ENCODE data around the gene ARHGAP26.
A peak's percentile ranks its signal among the peaks of the same experiment; 100 is the strongest.

The ARHGAP26 gene

DNA sequence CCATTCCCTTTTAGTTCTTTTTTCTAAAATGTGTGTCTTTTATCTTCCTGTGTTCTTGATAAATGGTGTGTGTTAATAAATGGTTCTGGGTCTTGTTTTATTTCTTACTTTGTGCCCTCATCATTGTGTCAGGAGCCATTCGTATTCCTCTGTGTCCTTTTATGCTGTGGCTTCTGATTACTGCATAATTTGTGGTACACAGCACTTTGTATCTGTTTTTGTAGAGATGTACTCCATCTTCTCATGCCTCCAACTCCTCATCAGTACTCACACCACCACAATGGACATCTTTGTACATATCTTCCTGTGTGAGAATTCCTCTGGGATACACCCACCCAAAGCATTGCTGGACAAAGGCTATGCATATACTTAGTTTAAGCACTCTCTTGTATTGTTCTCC, 247.4 kb downstream of the ARHGAP26 start:
- DNase-seq (ENCODE audit: low spot score) = no peak

DNA sequence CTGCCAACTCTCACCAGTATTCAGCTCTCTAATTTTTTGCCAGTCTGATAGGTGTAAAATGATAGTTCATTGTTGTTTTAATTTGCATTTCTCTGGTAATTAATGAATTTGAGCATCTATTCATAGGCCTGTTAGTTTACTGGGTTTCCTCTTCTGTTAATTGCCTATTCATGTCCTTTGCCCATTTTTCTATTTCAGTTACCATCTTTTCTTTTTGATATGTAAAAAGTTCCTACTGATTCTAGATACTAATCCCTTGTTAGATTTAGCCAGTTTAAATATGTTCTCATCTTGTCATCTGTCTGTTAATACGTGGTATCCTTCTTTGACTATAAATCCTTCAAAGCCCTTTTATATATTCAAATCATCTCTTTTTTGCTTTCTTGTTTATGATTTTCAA, 247.8 kb downstream of the ARHGAP26 start:
- DNase-seq (ENCODE audit: low spot score) = no peak

GRCh38 chr5:143019157-143019556, 249.0 kb downstream of the ARHGAP26 start:
- no peak for DNase-seq (ENCODE audit: low spot score)

DNA sequence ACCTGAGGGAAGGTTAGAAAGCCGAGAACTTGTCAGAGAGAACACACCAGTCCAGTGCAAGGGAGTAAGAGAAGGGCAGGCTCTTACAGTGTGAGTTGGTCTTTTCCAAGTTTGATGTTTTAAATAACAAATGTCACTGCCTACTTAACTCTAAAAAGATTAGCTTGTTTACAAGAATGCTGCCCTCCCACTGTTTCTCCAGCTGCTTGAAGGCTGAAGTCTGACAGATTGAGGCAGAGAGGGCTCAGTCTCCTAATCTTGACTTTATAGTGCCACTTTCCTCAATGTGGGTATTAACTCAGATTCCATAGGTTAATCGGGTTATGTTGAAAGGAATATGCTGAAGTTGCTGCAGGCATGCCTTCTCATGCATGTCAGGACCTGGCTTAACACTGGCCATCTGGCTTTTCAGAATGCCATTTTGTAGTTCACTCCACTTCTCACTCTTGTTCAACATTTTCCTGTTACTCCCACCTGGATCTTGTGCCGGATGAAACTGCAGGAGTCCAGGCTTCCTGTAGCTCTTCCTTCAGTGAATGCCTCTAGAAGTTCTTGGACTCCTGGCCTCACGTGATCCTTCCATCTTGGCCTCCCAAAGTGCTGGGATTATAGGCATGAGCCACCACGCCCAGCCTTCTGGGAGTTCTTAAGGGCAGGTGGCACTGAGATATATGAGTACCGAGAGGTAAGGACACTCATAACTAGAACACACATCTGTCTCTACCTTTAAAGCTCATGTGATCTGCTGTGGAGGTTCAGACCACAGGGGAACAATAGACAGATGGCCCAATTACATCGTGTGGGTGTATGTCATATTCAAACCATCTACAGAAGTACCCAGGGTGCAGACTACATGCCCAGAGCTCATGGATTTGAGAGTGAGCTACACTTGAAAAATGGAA, 249.7 kb downstream of the ARHGAP26 start:
- DNase-seq (ENCODE audit: low spot score) = no peak

DNA sequence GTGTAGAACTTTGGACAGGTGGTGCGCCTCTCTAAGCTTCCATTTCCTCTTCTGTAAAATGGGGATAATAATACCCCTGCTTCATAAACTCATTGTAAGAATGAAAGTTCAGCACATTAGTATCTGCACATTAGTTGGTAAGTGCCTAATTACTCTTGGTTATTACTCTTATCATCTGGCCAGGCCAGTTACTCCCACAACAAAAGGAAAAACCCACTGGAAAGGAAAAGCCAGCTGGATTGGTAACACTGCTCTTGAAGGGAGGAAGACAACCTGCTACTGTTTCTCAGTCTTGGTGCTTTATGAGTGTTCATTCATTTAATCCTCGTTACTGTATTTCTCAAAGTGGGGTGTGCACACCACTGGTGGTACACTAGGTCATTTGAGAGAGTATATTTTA, 251.4 kb downstream of the ARHGAP26 start:
- DNase-seq (ENCODE audit: low spot score) = no peak

GRCh38 chr5:143023411-143024096, 253.4 kb downstream of the ARHGAP26 start:
- DNase-seq (ENCODE audit: low spot score) = peak; percentile 17

DNA sequence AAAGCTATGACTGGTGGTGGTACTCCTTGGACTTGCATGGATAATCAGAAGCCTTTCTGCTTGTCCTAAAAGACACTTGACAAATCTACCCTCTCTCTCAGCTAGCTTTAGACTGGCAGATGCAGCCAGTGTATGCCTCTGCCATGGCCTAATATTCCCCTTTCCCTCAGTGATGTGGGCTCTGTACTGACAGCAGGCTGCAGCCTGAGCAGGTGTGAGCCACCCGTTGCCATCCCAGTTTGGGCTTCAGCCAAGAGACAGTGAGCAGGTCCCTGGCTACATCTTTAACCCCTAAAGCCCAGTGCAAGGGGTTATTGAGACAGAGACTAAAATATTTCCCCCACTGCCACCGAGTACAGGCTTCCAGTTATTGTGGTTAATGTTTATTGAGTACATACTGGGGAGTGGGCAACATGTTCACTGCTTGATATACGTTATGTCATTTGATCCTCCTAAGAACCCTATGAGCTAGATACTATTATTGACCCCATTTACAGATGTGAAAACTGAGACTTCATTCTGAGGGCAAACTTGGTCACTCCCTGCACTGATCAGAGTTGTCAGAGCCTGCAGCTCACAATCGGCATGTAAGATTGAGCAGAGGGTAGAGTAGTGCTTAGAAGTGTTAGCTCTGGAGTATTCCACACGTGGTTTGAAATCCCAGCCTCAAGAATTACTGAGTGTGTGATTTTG, 254.2 kb downstream of the ARHGAP26 start:
- DNase-seq (ENCODE audit: low spot score) = no peak

DNA sequence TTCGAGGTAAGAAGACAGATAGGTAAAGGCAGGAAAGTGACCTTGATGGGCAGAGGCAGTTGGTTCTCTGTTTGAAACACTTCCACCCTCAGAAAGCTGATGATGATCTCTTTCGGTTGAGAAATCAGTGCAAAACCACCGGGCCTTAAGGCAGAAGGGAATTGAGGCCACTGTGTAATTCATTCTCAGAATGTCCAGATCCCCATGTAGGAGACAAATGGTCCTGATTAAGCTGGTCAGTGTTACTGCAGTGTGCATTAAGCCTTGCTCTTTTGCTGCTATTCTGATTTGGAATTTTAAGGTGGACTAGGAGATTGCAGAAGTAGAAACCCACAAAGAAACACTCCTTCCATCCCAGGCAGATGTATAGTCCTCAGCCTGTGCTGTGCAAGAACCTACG, 255.2 kb downstream of the ARHGAP26 start:
- no peak for DNase-seq (ENCODE audit: low spot score)

- DNase-seq (ENCODE audit: low spot score) = no peak
Observed at GRCh38 chr5:143025971-143026370, 255.8 kb downstream of the ARHGAP26 start.

GRCh38 chr5:143026380-143026779, 256.2 kb downstream of the ARHGAP26 start:
- no peak for DNase-seq (ENCODE audit: low spot score)

DNA sequence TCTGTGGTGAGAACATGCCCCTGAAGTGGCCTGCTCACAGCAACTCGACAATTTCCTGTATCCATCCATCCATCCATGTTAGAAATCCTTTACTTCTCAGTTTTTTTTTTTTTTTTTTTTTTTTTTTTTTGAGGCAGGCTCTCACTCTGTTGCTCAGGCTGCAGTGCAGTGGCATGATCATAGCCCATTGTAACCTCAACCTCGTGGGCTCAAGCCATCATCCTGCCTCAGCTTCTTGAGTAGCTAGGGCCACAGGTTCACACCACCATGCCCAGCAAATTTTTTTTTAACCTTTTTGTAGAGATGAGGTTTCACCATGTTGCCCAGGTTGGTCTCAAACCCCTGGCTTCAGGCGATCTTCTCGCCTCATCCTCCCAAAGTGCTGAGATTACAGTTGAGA, 259.1 kb downstream of the ARHGAP26 start:
- no peak for DNase-seq (ENCODE audit: low spot score)

GRCh38 chr5:143030349-143030748, 260.2 kb downstream of the ARHGAP26 start:
- DNase-seq (ENCODE audit: low spot score) = peak; percentile 50

DNA sequence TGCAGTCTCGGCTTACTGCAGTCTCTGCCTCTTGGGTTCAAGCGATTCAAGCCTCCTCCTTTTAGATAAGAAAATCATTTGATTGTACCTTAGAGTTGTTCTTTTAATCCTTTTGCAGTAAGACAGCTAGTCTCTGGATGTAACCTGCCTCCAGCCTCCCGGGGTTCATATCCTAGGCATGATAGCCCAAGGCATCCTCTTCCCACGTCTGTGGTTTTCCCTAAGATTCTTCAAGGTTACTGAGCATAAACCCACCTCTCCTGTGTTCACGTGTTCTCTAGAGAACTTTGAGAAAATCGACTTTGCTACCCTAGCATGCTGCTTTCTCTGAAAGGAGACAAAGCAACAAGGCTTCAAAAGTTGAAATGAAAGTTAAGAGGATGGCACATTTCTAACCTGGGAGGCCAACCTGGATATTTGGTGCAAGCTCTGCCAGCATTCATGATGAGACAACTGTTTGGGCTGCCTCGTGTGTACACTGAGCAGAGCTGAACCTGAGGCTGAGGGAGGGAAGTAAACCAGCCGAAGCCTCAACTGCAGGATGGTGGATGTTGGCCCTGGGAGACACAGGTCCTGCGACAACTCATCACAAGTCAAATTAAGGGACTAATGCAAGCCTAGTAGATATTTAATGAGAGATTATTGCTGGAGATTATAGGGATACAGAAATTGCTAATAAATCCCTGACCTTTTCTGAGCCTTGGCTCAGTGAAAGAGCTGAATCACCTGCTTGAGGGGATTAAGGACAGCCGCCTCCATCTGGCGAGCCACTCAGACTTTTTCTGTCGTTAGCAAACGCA, 261.8 kb downstream of the ARHGAP26 start:
- DNase-seq (ENCODE audit: low spot score) = no peak

DNA sequence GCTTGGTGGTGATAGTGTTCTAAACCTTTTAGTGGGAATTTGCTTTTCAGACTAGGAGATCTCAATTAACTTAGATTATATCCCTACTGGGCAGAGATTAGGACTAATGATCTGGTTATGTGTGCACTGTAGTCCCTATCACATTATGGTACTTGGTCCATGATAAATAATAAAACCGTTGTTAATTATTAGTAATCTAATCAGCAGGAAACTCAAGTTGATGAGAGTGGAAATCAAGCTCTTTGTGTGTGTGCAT, 262.3 kb downstream of the ARHGAP26 start:
- DNase-seq (ENCODE audit: low spot score) = no peak

DNA sequence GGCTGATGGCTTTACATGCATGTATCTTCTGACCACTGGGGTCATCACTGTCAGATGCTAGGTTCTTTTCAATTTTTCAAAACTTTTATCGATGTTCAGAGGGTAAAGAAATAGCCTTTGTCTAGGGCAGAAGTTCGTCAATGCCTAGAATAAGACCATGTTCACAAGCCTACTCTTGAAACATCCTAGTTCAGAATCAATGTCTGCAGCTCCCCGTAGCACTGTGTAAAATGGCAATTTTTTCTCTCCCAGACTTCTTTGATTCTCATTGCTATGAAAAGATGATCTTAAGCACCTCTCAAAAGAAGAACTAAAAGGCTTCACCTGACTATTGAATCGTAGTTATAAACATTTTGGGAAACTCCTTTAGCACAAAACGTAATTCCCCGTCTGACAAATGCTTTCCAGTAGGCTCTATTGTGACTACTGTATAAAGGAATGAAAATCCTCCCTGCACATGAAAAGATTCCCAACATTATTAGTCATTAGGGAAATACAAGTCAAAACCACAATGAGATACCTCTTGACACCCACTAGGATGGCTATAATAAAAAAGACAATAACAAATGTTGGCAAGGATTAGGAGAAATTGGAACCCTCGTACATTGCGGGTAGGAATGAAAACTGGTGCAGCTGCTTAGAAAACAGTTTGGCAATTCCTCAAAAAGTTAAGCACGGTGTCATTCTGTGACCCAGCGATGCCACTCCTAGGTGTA, 263.5 kb downstream of the ARHGAP26 start:
- no peak for DNase-seq (ENCODE audit: low spot score)

DNA sequence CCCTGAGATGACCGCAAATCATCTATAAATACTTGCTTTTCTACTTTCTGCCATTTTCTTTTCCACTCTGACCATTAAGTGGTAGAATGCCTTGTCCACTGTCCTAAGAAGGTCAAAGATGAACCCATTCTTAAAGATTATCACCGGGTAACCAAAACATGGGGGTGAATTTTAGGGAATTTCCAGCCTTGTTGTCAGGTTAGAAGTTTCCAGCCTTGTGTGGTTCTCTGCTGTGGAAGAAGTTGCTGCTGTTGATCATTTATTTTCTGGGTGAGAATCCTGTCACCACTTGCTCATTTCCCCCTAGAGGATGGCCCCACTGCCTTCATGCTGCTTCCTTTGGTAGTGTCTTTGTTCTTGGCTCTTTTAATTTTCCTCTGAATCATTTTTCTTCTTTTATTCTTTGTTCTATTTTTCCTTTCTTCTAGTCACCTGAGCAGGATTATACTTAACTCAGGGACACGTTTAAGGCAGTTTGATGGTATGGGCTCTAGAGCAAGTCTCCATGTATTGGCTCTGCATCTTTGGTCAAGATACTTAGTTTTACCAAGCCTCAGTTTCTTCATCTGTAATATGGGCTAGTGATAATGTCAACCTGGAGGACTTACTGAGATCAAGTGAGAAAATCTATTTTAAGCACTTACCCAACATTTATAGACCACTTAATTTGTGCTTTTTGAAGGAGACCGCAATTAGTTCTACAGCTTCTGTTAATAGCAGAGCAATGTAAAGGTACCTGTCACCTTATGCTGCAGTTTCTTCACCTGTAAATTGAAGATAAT, 266.2 kb downstream of the ARHGAP26 start:
- DNase-seq (ENCODE audit: low spot score) = no peak

DNA sequence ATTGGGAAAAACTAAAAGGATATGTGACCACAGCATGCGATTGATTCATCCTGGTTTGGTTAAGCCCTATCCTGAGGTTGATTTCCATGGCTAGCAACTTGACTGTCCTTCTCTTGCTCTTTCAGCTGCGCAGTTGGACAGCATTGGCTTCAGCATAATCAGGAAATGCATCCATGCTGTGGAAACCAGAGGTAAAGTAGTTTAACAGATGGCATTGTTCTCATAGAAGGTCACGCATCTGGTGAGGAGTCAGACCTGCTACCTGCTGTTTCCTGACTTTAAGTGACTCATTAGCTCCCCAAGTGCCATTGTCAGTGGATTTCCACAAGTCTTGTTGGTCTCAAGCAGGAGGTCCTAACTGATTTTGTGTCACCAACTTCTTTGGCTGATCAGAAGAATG, 266.9 kb downstream of the ARHGAP26 start:
- no peak for DNase-seq (ENCODE audit: low spot score)

GRCh38 chr5:143037708-143038107, 267.5 kb downstream of the ARHGAP26 start:
- no peak for DNase-seq (ENCODE audit: low spot score)

GRCh38 chr5:143040622-143041021, 270.4 kb downstream of the ARHGAP26 start:
- no peak for DNase-seq (ENCODE audit: low spot score)

- DNase-seq (ENCODE audit: low spot score) = no peak
Observed at GRCh38 chr5:143041461-143041860, 271.3 kb downstream of the ARHGAP26 start.
